GM21717 (cell line): ENCODE results near the gene ATP2B1.

Experiments
- ATAC-seq: cut with Tn5 transposase; IDR thresholded peaks from one replicate; pipeline ENCODE4 v1.9.1; 2021; ENCODE audit warnings: mild to moderate bottlenecking, moderate library complexity; ENCODE audit not compliant: unreplicated experiment

ATP2B1 gene

GRCh38 chr12:89694542-89694941, 14.1 kb downstream of the ATP2B1 start:
- ATAC-seq, result no peak

- ATAC-seq, result no peak
Measured at GRCh38 chr12:89693639-89694202, 14.9 kb downstream of the ATP2B1 start.

GRCh38 chr12:89692439-89692838, 16.2 kb downstream of the ATP2B1 start:
- ATAC-seq, result no peak

GRCh38 chr12:89691659-89692058, 17.0 kb downstream of the ATP2B1 start:
- no peak for ATAC-seq

GRCh38 chr12:89690925-89691324, 17.7 kb downstream of the ATP2B1 start:
- no peak for ATAC-seq

- ATAC-seq, result no peak
Measured at GRCh38 chr12:89689306-89689705, 19.3 kb downstream of the ATP2B1 start.

- ATAC-seq, result no peak
Measured at GRCh38 chr12:89686311-89686710, 22.3 kb downstream of the ATP2B1 start.

GRCh38 chr12:89685363-89685972, 23.2 kb downstream of the ATP2B1 start:
- no peak for ATAC-seq

GRCh38 chr12:89684136-89684535, 24.5 kb downstream of the ATP2B1 start:
- ATAC-seq, result no peak

- ATAC-seq, result no peak
Measured at GRCh38 chr12:89682284-89682683, 26.4 kb downstream of the ATP2B1 start.

- no peak for ATAC-seq
Measured at GRCh38 chr12:89680409-89680808, 28.2 kb downstream of the ATP2B1 start.

GRCh38 chr12:89679631-89680030, 29.0 kb downstream of the ATP2B1 start:
- ATAC-seq, result no peak

- ATAC-seq, result no peak
Measured at GRCh38 chr12:89678225-89678624, 30.4 kb downstream of the ATP2B1 start.

- ATAC-seq, result no peak
Measured at GRCh38 chr12:89676930-89677329, 31.7 kb downstream of the ATP2B1 start.

GRCh38 chr12:89674326-89674942, 34.2 kb downstream of the ATP2B1 start:
- ATAC-seq, result no peak

- no peak for ATAC-seq
Measured at GRCh38 chr12:89673603-89674002, 35.0 kb downstream of the ATP2B1 start.

GRCh38 chr12:89672589-89672979, 36.1 kb downstream of the ATP2B1 start:
- no peak for ATAC-seq

- no peak for ATAC-seq
Measured at GRCh38 chr12:89671469-89671868, 37.2 kb downstream of the ATP2B1 start.

GRCh38 chr12:89669197-89669596, 39.4 kb downstream of the ATP2B1 start:
- no peak for ATAC-seq

- ATAC-seq, result no peak
Measured at GRCh38 chr12:89665556-89665955, 43.1 kb downstream of the ATP2B1 start.

GRCh38 chr12:89664441-89664840, 44.2 kb downstream of the ATP2B1 start:
- ATAC-seq, result no peak

GRCh38 chr12:89663577-89664357, 44.9 kb downstream of the ATP2B1 start:
- ATAC-seq, result peak; percentile 81
